ENCODE results near the gene LRMDA. TPM values are rescaled to one million over a fixed set of nuclear protein-coding genes. Genes with fewer than 3 reads are reported as not detected.

The LRMDA gene
- total RNA-seq, 3 donors from 2014 or later (not counting 1 experiment from before 2014, with no cell fraction given) = 1.4 to 2.4 (median 2.1) TPM

DNA sequence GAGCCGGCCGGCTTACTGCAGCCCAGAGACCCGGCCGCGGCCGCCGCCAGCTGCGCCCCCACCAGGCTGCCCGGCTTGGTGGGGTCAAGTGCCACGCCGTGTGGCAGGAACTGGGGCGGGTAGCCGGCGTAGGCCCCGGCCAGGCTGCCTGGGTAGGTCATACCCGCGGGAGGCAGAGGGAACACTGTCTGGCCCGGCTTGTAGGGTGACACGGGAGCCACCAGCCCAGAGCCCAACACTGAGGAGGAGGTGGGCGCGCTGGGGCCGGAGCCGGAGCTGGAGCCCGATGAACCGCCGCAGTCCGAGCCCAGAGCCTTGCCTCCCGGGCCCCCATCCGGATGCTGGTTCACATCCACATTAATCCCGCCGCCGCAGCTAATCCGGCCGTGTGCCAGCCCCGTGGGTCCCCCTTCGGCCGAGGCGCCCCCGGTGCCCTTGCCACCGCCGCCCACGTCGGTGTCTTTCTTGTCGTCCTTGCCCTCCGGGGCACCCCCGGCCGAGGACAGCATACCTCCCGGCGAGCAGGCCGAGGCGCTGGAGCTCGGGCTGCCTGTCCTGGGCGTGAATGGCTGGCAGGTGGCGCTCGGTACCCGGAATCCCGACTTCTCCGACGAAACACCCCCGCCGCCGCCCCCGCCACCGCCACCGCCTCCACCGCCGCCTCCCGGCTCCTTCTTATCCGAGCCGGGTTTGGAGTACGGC is 31.8 kb upstream of the LRMDA start:
- peaks cover 12 to 42% of the 10 kb centered on the region in 2 donors for H3K4me1 Mint-ChIP-seq
- peaks cover 25 to 46% of the 10 kb centered on the region in 2 donors for H3K27me3 Mint-ChIP-seq (ENCODE audit: low read depth in 2 of 2)
- peak overlapping the region; percentile 48 for H3K4me3 ChIP-seq (ENCODE audit: low read length)
- H3K4me1 ChIP-seq (ENCODE audit: control insufficient read depth, insufficient read depth, low read length) = peaks cover 56% of the 10 kb centered on the region
- intact Hi-C loops (cut with micrococcal nuclease) = no loop called here
- no peak overlapping the region for H3K27ac Mint-ChIP-seq
- no peaks in the 10 kb centered on the region for H3K9me3 ChIP-seq (ENCODE audit: control insufficient read depth, insufficient read depth, low read length)
- no peaks in the 10 kb centered on the region for H3K36me3 Mint-ChIP-seq
- 33% methylated on average over 71 of the region's 71 CpGs for WGBS (ENCODE audit: insufficient coverage)
- no peak overlapping the region for H3K27ac ChIP-seq (ENCODE audit: low read length)
- peak in 1 of 2 donors; percentile 55 for DNase-seq
- ATAC-seq = peak in 1 of 3 donors; percentile 55
- H3K27me3 ChIP-seq (ENCODE audit: control insufficient read depth, insufficient read depth, low read length) = peaks cover 55% of the 10 kb centered on the region
- H3K9me3 Mint-ChIP-seq = no peaks in the 10 kb centered on the region
- TF ChIP-seq CTCF (IDR thresholded peaks at IDR 0.05) = no peak
- no peaks in the 10 kb centered on the region for H3K36me3 ChIP-seq (ENCODE audit: control insufficient read depth, insufficient read depth, low read length)
- no peak overlapping the region for H3K4me3 Mint-ChIP-seq

DNA sequence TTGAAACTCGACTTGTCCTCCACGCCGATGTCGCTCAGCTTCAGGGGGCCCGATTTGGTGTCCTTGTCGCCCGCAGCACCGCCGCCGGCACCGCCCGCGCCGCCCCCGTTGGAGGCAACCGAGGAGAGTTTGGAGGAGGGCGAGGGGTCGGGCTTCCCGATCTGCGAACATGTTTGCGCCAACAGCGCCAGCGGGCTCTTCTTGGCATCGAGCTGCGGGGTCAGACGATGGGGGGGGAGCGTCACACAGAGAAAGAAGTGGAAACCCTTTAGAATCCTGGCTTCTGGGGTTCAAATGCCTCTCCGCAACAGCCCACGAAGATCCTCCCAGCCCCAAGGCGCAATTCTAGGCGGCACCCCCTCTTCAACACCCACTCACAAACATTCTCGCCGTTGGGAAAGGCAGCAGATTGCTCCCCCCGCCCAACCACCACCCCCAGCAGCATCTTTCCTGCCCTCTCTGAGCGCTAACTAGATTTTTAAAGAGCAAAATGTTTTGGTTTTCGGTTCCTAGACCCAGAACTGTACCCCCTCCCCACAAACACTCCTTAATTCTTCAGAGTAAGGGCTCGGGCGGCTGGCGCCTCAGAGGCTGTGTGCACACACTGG is 31.2 kb upstream of the LRMDA start:
- peak in 1 of 2 donors; percentile 4 for DNase-seq
- no peaks in the 10 kb centered on the region for H3K36me3 Mint-ChIP-seq
- peaks cover 5 to 35% of the 10 kb centered on the region in 2 donors for H3K4me1 Mint-ChIP-seq
- WGBS (ENCODE audit: insufficient coverage) = 1% methylated on average over 39 of the region's 39 CpGs
- peak overlapping the region; percentile 80 for H3K4me3 Mint-ChIP-seq
- intact Hi-C loops (cut with micrococcal nuclease) = no loop called here
- Histone ChIP-seq H3K4me1 (ENCODE audit: control insufficient read depth, insufficient read depth, low read length) (peaks cover 56% of the 10 kb centered on the region), H3K27ac (ENCODE audit: low read length) (no peak overlapping the region), H3K9me3 (ENCODE audit: control insufficient read depth, insufficient read depth, low read length) (no peaks in the 10 kb centered on the region), H3K4me3 (ENCODE audit: low read length) (peak overlapping the region; percentile 48), H3K27me3 (ENCODE audit: control insufficient read depth, insufficient read depth, low read length) (peaks cover 53% of the 10 kb centered on the region), H3K36me3 (ENCODE audit: control insufficient read depth, insufficient read depth, low read length) (no peaks in the 10 kb centered on the region)
- no peak for TF ChIP-seq CTCF (IDR thresholded peaks at IDR 0.05)
- H3K9me3 Mint-ChIP-seq = no peaks in the 10 kb centered on the region
- no peak for ATAC-seq
- no peak overlapping the region for H3K27ac Mint-ChIP-seq
- H3K27me3 Mint-ChIP-seq (ENCODE audit: low read depth in 2 of 2) = peaks cover 19 to 40% of the 10 kb centered on the region in 2 donors

GRCh38 chr10:75400771-75401568 is 30.5 kb upstream of the LRMDA start:
- Mint-ChIP-seq H3K27me3 (ENCODE audit: low read depth in 2 of 2) (peaks cover 24 to 46% of the 10 kb centered on the region in 2 donors), H3K27ac (no peak overlapping the region), H3K4me3 (peak overlapping the region; percentile 80), H3K9me3 (no peaks in the 10 kb centered on the region), H3K4me1 (peaks cover 5 to 35% of the 10 kb centered on the region in 2 donors), H3K36me3 (no peaks in the 10 kb centered on the region)
- no peaks in the 10 kb centered on the region for H3K9me3 ChIP-seq (ENCODE audit: control insufficient read depth, insufficient read depth, low read length)
- WGBS (ENCODE audit: insufficient coverage) = under 1% methylated on average over 68 of the region's 68 CpGs
- H3K27me3 ChIP-seq (ENCODE audit: control insufficient read depth, insufficient read depth, low read length) = peaks cover 49% of the 10 kb centered on the region
- intact Hi-C loops (cut with micrococcal nuclease) = no loop called here
- TF ChIP-seq CTCF (IDR thresholded peaks at IDR 0.05) = no peak
- no peak overlapping the region for H3K27ac ChIP-seq (ENCODE audit: low read length)
- H3K4me3 ChIP-seq (ENCODE audit: low read length) = peak overlapping the region; percentile 48
- peaks cover 50% of the 10 kb centered on the region for H3K4me1 ChIP-seq (ENCODE audit: control insufficient read depth, insufficient read depth, low read length)
- H3K36me3 ChIP-seq (ENCODE audit: control insufficient read depth, insufficient read depth, low read length) = no peaks in the 10 kb centered on the region
- peak in 1 of 2 donors; percentile 9 for DNase-seq
- peak in 2 of 3 donors; percentile 35 to 36 for ATAC-seq

Measured in natural killer cell (primary cell).